Measurements from ENCODE around the gene SLC5A9. TPM values are rescaled to one million over a fixed set of nuclear protein-coding genes. Genes with fewer than 3 reads are reported as not detected.
"Not testable (repeated sequence)": the region's sequence is repeated elsewhere in the genome, so short reads cannot be mapped to it uniquely, and the experiment has no call there.

Gene SLC5A9
- total RNA-seq, 1 experiment from 2014 or later: not detected

GRCh38 chr1:48236716-48237470 is 14.4 kb downstream of the SLC5A9 start:
- DNase-seq (ENCODE audit: low spot score): peak; percentile 19

- no peak for DNase-seq (ENCODE audit: low spot score)
Measured at GRCh38 chr1:48242141-48242736, 19.7 kb downstream of the SLC5A9 start.

- no peak for DNase-seq (ENCODE audit: low spot score)
Measured at GRCh38 chr1:48245106-48245505, 22.6 kb downstream of the SLC5A9 start.

GRCh38 chr1:48246727-48247126 is 24.2 kb downstream of the SLC5A9 start:
- DNase-seq (ENCODE audit: low spot score): no peak

- no peak for DNase-seq (ENCODE audit: low spot score)
Measured at GRCh38 chr1:48248356-48248755, 25.8 kb downstream of the SLC5A9 start.

- DNase-seq (ENCODE audit: low spot score): no peak
Measured at GRCh38 chr1:48249868-48250267, 27.4 kb downstream of the SLC5A9 start.

- no peak for DNase-seq (ENCODE audit: low spot score)
Measured at GRCh38 chr1:48250572-48250971, 28.1 kb downstream of the SLC5A9 start.

GRCh38 chr1:48251323-48251722 is 28.8 kb downstream of the SLC5A9 start:
- DNase-seq (ENCODE audit: low spot score): no peak

GRCh38 chr1:48251821-48252220 is 29.3 kb downstream of the SLC5A9 start:
- no peak for DNase-seq (ENCODE audit: low spot score)

GRCh38 chr1:48254254-48254653 is 31.7 kb downstream of the SLC5A9 start:
- DNase-seq (ENCODE audit: low spot score): no peak

- DNase-seq (ENCODE audit: low spot score): no peak
Measured at GRCh38 chr1:48258106-48258505, 35.6 kb downstream of the SLC5A9 start.

- no peak for DNase-seq (ENCODE audit: low spot score)
Measured at GRCh38 chr1:48261881-48262400, 39.4 kb downstream of the SLC5A9 start.

- DNase-seq (ENCODE audit: low spot score): no peak
Measured at GRCh38 chr1:48263041-48263440, 40.5 kb downstream of the SLC5A9 start.

- no peak for DNase-seq (ENCODE audit: low spot score)
Measured at GRCh38 chr1:48266576-48266975, 44.1 kb downstream of the SLC5A9 start.

- DNase-seq (ENCODE audit: low spot score): not testable (repeated sequence)
Measured at GRCh38 chr1:48277437-48277836, 54.9 kb downstream of the SLC5A9 start.

- not testable (repeated sequence) for DNase-seq (ENCODE audit: low spot score)
Measured at GRCh38 chr1:48282329-48282728, 59.8 kb downstream of the SLC5A9 start.

GRCh38 chr1:48284696-48285420 is 62.3 kb downstream of the SLC5A9 start:
- not testable (repeated sequence) for DNase-seq (ENCODE audit: low spot score)

GRCh38 chr1:48285525-48285924 is 63.0 kb downstream of the SLC5A9 start:
- DNase-seq (ENCODE audit: low spot score): no peak

GRCh38 chr1:48291421-48291820 is 68.9 kb downstream of the SLC5A9 start:
- no peak for DNase-seq (ENCODE audit: low spot score)

GRCh38 chr1:48292706-48293105 is 70.2 kb downstream of the SLC5A9 start:
- DNase-seq (ENCODE audit: low spot score): no peak

GRCh38 chr1:48294094-48294493 is 71.6 kb downstream of the SLC5A9 start:
- not testable (repeated sequence) for DNase-seq (ENCODE audit: low spot score)

- no peak for DNase-seq (ENCODE audit: low spot score)
Measured at GRCh38 chr1:48294656-48295055, 72.1 kb downstream of the SLC5A9 start.
